ENCODE results near the gene GALT.

The GALT gene

GRCh38 chr9:34646211-34647083 is at the start of gene GALT:
Gene GALT (plus strand): TSS chr9:34646675. CDS start chr9:34646705, 30 bp downstream.
- peak; percentile 75 to 85 for DNase-seq

- no peak for DNase-seq
Observed at GRCh38 chr9:34599546-34599945, 46.9 kb upstream of the GALT start.

DNA sequence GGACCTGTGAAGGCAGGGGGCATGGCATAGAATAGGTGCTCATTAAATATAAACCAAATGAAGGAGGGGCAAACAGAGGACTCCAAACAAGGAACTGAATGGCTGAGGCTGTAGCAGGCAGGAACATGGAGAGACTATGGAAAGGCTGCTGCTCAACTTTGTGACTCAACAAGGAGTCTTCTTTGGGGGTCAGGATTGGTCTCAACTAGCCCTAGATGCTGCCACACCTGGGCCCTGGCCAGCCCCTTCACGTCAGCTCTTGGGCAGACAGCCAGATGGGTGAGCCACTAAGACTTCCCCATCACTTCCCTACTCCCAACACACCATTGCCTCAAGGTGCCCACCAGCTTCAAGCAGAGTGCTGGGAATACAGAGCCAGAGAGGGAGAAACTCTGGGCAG is 45.6 kb upstream of the GALT start:
- DNase-seq, result no peak

DNA sequence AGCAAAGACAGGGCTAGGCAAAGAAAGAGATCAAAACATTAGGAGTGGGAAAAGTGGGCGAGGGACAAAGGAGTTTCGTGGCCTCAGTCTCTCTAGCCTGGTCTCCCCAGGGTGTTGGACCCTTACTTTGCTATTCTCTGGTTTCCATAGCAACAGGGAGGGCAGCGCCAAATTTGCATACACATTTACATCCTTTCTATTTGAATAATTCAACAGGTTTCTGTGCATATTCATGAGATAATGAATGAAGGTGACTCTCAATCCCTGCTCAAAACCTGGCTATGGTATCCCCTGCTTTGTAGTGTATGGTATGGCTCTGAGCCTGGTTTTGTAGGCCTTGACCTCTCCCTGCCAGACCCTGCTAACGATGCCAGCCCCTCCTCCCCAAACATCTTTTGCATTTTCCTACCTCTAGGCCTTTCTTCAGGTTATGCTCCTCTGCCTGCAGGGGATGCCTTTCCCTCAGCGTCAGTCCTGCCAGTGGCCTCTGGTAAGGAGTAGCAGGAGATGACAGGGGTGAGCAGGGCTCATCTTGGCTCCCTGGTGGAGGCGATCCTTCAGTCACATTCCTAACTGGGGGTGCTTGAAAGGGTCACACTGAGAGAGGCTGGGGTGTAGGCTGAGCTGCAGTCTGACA is 44.4 kb upstream of the GALT start:
- DNase-seq, result no peak

- DNase-seq, result peak; percentile 30 to 80
Observed at GRCh38 chr9:34603610-34604231, 42.8 kb upstream of the GALT start.

- no peak for DNase-seq
Observed at GRCh38 chr9:34606190-34606589, 40.3 kb upstream of the GALT start.

DNA sequence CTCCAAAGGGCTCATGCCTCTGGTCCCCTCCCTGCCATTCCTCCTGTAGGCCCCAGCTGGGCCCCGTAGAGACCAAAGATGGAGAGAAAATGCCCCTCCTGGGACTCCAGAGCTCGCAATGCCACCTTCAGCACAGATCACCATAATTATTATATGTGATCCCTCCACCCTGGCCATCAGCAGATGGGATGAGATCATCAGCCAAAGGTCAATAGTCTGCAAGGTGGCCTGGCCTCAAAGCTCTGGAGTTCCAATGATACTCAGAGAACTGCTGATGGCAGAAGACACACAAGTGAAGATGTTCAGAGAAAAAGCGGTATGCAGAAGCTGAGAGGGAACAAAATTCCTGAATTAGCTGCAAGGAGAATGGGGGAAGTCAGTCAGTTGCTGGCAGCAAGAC is 39.6 kb upstream of the GALT start:
- no peak for DNase-seq

- no peak for DNase-seq
Observed at GRCh38 chr9:34607331-34607730, 39.1 kb upstream of the GALT start.

DNA sequence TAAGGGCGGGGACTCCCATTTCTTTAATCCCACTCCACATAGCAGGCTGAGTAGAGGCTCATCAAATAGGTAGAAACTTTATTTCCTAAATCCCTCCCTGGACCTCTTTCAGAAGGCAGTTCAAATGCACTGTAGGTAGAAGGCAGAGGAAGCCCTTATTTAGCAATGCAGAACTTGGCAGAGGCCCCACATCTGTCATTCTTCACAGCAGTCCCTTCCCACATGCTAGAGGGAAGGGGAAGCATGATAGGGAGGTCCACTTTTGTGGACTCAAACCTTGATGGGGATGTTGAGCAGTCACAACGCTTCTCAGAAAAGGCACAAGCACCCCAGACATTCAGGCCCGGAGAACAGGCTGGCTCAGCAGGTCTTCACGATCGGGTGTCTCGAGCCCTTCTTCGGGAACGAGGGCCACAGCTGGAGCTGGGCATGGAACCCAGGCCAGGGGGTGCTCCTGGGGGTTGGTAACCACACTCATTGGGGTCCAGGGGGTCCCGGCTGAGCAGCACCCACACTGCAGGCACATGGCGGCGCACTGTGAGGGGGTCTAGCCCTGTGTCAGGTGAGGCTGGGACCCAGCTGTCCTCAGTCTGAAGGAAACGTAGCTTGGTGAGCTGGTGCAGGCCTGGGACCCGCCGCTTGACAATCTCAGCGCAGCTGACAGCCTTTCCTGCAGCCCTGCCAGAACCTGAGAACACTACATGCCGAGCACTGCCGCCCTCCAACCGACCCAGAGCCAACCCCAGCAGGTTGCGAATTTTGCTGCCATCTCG is 35.9 kb upstream of the GALT start:
- DNase-seq, result no peak

GRCh38 chr9:34611251-34611810 is 35.1 kb upstream of the GALT start:
- DNase-seq, result no peak

DNA sequence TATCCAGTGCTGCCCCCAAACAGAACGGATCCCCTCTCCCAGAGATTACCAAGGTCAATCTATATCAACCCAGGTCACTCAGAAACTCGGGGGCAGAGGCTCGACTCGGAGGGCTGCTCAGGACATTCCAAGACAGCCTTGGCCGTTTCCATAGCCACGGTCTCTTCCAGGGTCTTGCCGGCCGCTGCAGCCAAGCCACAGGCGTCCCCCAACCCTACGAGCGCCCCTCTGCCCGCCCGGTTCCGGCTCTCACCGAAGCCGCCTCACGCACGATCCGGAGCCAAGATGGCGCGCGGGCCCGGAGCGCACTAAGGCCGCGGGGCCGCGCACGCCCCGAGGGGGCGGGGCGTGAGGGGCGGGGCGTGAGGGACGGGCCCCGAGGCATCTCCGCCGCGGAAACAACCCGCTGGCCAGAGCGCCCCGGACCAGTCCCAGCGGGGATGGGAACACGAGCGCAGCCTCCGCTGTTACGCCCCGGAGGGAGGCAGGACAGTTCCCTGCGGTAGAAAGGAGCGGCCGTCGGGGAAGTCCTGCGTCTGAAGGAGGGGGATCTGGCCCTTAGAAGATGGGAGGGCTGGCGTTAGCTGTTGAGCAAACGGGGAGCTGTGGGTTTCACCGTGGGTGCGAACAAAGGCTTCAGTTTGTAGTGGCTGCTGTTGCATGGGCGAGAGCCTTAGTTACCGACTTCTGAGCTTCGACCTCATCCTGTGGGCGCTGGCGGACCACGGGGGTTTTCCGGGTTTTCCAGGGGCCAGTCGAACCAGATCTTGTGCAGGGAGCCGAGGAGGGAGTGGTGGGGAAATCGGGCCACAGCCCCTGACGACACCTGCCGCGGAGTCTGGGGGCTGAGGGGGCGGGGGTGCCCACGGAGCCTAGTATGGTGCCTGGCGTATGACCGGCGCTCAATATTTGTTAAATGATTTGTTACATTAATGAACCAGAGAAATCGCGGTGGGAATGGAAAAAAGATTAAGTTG is 34.4 kb upstream of the GALT start, which contains the start of gene RPP25L:
TSS of gene RPP25L (minus strand) at position 287 of the 977 bp plus-strand sequence. CDS start 801 bp downstream, outside the sequence.
- DNase-seq, result peak; percentile 70 to 80

GRCh38 chr9:34612788-34613390 is 33.6 kb upstream of the GALT start:
- peak; percentile 67 to 74 for DNase-seq

- no peak for DNase-seq
Observed at GRCh38 chr9:34615132-34615531, 31.3 kb upstream of the GALT start.

DNA sequence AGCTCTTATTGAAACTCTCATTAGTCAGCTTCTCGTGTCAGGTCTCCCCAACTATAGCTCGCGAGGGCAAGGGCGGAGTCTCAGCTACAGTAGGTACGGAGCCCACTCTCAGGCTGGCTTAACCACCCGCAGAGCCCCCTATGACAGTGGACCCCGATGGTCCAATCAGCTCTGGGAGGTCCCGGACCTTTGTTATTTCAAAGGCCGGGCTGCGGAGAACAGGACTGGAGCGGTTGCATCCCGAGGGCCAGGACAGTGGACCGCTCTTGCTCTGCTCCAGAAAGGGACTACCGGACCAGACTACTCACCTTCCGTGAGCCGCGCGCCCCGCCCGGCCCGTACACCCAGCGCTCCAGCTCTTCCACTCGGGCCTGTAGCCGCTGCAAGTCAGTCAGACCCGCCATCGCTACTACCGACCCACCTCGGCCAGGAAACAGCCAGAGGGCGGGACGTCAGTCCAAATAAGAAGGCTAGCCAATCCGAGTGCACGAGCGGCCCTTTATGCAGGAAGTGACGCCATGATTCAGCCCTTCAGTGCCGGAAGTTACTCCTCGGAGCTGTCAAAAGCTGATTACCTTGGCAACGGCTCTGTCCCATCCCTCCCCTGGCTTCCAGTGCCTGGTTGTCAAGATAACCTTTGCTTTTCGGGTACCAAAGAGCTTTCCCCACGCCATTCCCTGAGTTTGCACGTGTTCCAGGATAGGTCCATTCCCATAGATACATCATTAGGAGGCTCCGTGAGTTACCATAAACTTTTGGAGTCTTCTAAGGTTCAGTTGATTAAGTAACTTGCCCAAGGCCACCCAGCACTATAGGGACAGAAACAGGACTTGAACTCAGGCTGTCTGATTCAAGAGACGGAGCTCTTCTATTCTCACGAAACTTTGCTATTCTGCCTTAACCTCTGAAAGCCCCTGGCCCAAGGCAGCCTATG is 26.1 kb upstream of the GALT start, which contains the start of gene DCTN3:
TSS of gene DCTN3 (minus strand) at position 435 of the 934 bp plus-strand sequence. CDS start at position 404, 31 bp downstream.
- peak; percentile 88 to 98 for DNase-seq

DNA sequence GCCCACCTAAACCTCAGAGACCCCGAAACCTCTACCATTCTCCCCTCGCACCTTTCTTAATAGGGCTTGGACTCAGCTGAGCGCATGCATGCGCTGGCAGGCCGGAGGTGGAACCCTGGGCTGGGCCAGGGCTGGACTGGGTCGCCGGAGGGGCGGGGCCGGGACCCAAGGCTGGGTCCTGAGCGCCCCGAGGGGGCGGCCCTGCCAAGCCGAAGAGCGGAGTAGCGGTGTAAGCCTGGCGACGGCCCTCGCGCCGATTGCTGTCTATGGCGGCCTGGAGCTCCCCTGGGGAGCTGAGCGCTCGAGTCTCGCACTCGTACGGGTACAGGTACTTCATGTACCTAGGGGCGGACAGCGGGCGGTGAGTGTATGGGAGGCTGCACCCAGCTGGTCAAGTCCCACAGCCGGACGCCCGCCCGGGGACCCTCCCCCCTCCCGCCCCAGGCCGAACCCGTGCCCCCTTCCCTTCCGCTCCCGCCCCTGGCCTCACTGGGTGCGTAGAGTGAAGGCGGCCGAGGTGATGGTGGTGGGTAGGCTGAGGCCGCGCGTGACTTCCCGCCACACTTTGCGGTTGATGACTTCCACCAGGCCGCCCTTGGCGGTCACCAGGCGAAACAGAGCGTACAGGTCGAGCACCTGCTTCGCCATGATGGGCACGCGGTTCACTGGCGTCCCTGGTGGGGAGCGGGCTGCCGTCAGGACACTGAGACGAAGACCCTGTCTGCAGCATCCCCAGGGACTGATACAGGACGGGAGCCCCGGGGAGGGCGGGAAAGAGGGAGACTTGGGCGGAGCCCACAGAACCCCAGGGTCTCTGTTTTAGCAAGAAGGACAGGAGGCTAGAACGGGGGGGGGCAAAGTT is 22.9 kb upstream of the GALT start:
- DNase-seq, result no peak

GRCh38 chr9:34624475-34625185 is 21.8 kb upstream of the GALT start:
- DNase-seq, result no peak

DNA sequence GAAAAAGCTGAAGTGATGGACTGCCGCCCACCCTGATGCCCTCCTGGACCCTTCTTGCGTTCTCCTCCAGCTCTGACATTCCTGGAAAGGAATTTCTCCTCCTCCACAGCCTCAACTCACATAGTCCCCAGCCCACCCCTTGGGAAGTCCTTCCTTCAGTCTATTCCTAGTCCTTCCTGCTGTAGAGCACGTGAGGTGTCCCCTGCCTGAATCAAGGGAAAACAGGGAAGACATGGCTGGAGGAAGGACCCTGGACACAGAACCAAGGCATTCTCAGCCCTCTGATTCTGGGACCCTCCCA is 21.3 kb upstream of the GALT start:
- no peak for DNase-seq

All from hippocampal formation (tissue), 2 donors.